ENCODE data around the gene ANXA8L1.
"Not testable (repeated sequence)": the region's sequence is repeated elsewhere in the genome, so short reads cannot be mapped to it uniquely, and the experiment has no call there.

Gene ANXA8L1

DNA sequence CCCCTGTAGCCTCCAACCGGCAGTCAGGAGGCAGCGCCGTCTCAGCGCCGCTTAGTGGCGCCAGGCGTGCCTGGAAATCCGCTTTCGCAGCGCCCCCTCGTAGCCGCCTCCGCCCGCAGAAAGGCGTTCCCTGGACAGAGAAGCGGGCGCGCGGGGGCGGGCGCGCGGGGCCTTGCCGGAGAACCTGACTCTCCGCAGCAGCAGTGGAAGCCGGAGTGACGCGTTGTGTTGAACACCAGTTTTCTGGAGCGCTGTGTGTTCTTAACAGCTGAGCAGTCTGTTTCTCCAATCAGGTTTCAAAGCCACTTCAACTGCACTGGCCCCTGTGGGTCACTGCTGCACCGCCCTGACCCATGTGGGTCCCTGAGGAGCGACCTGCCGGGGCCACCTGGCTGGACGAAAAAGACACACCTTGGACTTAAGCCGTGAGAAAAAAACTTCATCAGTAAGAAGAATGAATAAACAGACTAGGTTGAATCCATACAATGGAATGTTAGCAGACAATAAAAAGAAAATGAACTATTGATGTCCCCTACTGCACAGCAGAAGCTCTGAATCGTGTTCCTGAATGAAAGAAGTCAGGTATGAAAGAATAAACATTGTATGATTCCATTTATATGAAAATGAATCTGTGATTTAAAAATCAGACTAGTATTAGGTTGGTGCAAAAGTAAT is 22.8 kb downstream of the ANXA8L1 start:
- not testable (repeated sequence) for DNase-seq

GRCh38 chr10:46409556-46409955 is 34.0 kb downstream of the ANXA8L1 start:
- not testable (repeated sequence) for DNase-seq

- not testable (repeated sequence) for DNase-seq
Measured at GRCh38 chr10:46411123-46411522, 35.5 kb downstream of the ANXA8L1 start.

GRCh38 chr10:46412665-46413064 is 37.1 kb downstream of the ANXA8L1 start:
- DNase-seq, result not testable (repeated sequence)

DNA sequence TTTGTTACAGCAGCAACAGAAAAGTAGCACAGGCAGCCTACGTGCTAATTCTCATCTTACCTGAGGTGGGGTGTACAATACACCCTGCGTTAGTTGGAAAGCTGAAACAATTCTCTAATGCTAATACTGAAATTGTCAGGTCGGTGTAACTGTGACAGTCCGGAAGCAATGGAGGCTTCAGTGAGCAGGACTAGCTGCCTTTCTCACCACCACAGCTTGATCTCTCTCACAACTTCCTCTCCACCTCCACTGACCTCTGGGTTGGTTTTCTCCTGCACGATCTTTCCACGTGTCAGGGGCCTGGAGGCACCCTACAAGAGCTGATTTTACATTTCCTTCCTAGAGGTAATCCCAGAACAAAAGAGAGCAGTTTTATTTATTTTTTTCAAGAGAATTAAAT is 39.7 kb downstream of the ANXA8L1 start:
- not testable (repeated sequence) for DNase-seq

- DNase-seq, result not testable (repeated sequence)
Measured at GRCh38 chr10:46418283-46418682, 42.7 kb downstream of the ANXA8L1 start.

- not testable (repeated sequence) for DNase-seq
Measured at GRCh38 chr10:46419570-46420379, 44.2 kb downstream of the ANXA8L1 start.

GRCh38 chr10:46423550-46423949 is 48.0 kb downstream of the ANXA8L1 start:
- DNase-seq, result not testable (repeated sequence)

- not testable (repeated sequence) for DNase-seq
Measured at GRCh38 chr10:46440942-46441341, 65.4 kb downstream of the ANXA8L1 start.
